Neural progenitor cell (in vitro differentiated cells): ENCODE data around the gene ARL4D. TPM values are rescaled to one million over a fixed set of nuclear protein-coding genes. Genes with fewer than 3 reads are reported as not detected.

ENCODE experiments used
- DNase-seq: peaks from one replicate; pipeline ENCODE4 v3.0.0-alpha.2; 2016; ENCODE audit warnings: low spot score
- H2AFZ ChIP-seq: fragments of 200-600 bp; sonication (generic); replicated peaks from 2 replicates; pipeline ENCODE4 v1.6.1; 2016; ENCODE audit warnings: antibody characterized with exemption
- H3F3A ChIP-seq: fragments of 200-600 bp; sonication (generic); 2 replicates; pipeline ENCODE4 v1.6.1; 2016; ENCODE audit warnings: antibody characterized with exemption, low read depth
- H3K27ac ChIP-seq: fragments of 200-600 bp; sonication (generic); 2 replicates; pipeline ENCODE4 v1.5.1; 2016; ENCODE audit warnings: mild to moderate bottlenecking
- H3K27me3 ChIP-seq: fragments of 200-600 bp; sonication (generic); 2 replicates; pipeline ENCODE4 v1.6.1; 2016; ENCODE audit warnings: mild to moderate bottlenecking, moderate library complexity
- H3K36me3 ChIP-seq: fragments of 200-600 bp; sonication (generic); 2 replicates; pipeline ENCODE4 v1.5.1; 2016
- H3K4me1 ChIP-seq: fragments of 200-600 bp; sonication (generic); 2 replicates; pipeline ENCODE4 v1.6.1; 2016; ENCODE audit warnings: mixed run types
- H3K4me2 ChIP-seq: fragments of 200-600 bp; sonication (generic); 2 replicates; pipeline ENCODE4 v1.6.1; 2016
- H3K4me3 ChIP-seq: fragments of 200-600 bp; sonication (generic); 2 replicates; pipeline ENCODE4 v1.5.1; 2016
- H3K79me2 ChIP-seq: fragments of 200-600 bp; sonication (generic); 2 replicates; pipeline ENCODE4 v1.6.1; 2016; ENCODE audit warnings: low read depth
- H3K9ac ChIP-seq: fragments of 200-600 bp; sonication (generic); 2 replicates; pipeline ENCODE4 v1.6.1; 2016
- H3K9me3 ChIP-seq: fragments of 200-600 bp; sonication (generic); 2 replicates; pipeline ENCODE4 v1.5.1; 2016; ENCODE audit warnings: low read depth
- H4K20me1 ChIP-seq: fragments of 200-600 bp; sonication (generic); 2 replicates; pipeline ENCODE4 v1.6.1; 2016; ENCODE audit warnings: low read depth
- H3K27ac Mint-ChIP-seq: 3 replicates; pipeline ENCODE4 v1.8.0; 2021; ENCODE audit warnings: mixed read lengths
- H3K27me3 Mint-ChIP-seq: 2 replicates; pipeline ENCODE4 v1.8.0; 2022; ENCODE audit warnings: low read depth, mild to moderate bottlenecking, inconsistent platforms, moderate library complexity, mixed read lengths; ENCODE audit not compliant: insufficient read depth
- H3K36me3 Mint-ChIP-seq: 3 replicates; pipeline ENCODE4 v1.8.0; 2021; ENCODE audit warnings: mixed read lengths
- H3K4me1 Mint-ChIP-seq: 3 replicates; pipeline ENCODE4 v1.8.0; 2021; ENCODE audit warnings: mixed read lengths
- H3K4me3 Mint-ChIP-seq: 3 replicates; pipeline ENCODE4 v1.8.0; 2021; ENCODE audit warnings: mild to moderate bottlenecking, moderate library complexity, mixed read lengths
- H3K9me3 Mint-ChIP-seq: 3 replicates; pipeline ENCODE4 v1.8.0; 2020; ENCODE audit warnings: mixed read lengths
- EZH2 ChIP-seq: fragments of 200-600 bp; sonication (generic); IDR thresholded peaks from 2 replicates; pipeline ENCODE4 v1.6.1; 2017; ENCODE audit warnings: antibody characterized with exemption, mild to moderate bottlenecking, moderate library complexity
- EZH2phosphoT487 ChIP-seq: fragments of 200-600 bp; sonication (generic); IDR thresholded peaks from 2 replicates; pipeline ENCODE4 v1.6.1; 2017; ENCODE audit warnings: antibody characterized with exemption
- total RNA-seq: library from RNA; depleted of rRNA; stranded (reverse); fragments of >200 nt; gene quantifications from 2 replicates; pipeline ENCODE4 v1.2.3, GENCODE V29; 2015; ENCODE audit warnings: low replicate concordance
- TF ChIP-seq, protein P1 (sequence below): fragments of 200-600 bp; sonication (generic); IDR thresholded peaks from 2 replicates; pipeline ENCODE4 v1.5.1; 2017; ENCODE audit warnings: antibody characterized with exemption, mild to moderate bottlenecking

Gene ARL4D
- total RNA-seq, 1 donor from 2014 or later: 9.2 TPM

DNA sequence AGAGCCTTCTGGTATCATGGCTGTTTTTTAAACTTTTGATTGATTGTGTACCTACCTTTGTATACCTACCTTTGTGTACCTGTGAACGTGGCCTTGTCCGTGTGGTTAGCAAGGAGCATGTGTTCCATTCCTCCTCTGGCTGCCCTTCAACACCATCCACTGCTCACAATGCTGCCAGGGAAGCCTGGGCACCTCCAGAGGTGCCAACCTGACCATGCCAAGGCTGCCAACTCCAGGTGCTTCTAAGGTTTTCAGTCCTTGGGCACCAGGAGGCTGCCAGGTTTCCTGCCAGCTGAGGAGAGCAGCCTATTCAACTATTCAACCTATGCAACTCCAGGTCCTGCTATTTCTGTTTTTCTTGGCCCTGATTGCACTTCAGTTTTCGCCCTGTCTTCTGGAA lies 17.6 kb upstream of the ARL4D start:
- DNase-seq: no peak
- peaks cover 21% of the 10 kb centered on the region for H3K4me1 Mint-ChIP-seq
- H3K9me3 ChIP-seq: no peaks in the 10 kb centered on the region
- H3K79me2 ChIP-seq: no peaks in the 10 kb centered on the region
- no peak overlapping the region for H2AFZ ChIP-seq
- H3K4me3 Mint-ChIP-seq: no peak overlapping the region
- H3K36me3 ChIP-seq: no peaks in the 10 kb centered on the region
- H3K9me3 Mint-ChIP-seq: peaks cover 13% of the 10 kb centered on the region
- no peaks in the 10 kb centered on the region for H3K4me1 ChIP-seq
- no peak overlapping the region for H3K9ac ChIP-seq
- peaks cover 2% of the 10 kb centered on the region for H3K27me3 Mint-ChIP-seq
- H3K27ac Mint-ChIP-seq: no peak overlapping the region
- H3K4me3 ChIP-seq: no peak overlapping the region
- H3K4me2 ChIP-seq: no peak overlapping the region
- H3F3A ChIP-seq: no peaks in the 10 kb centered on the region
- no peak for TF ChIP-seq EZH2phosphoT487
- TF ChIP-seq EZH2: no peak
- TF ChIP-seq, protein P1, sequence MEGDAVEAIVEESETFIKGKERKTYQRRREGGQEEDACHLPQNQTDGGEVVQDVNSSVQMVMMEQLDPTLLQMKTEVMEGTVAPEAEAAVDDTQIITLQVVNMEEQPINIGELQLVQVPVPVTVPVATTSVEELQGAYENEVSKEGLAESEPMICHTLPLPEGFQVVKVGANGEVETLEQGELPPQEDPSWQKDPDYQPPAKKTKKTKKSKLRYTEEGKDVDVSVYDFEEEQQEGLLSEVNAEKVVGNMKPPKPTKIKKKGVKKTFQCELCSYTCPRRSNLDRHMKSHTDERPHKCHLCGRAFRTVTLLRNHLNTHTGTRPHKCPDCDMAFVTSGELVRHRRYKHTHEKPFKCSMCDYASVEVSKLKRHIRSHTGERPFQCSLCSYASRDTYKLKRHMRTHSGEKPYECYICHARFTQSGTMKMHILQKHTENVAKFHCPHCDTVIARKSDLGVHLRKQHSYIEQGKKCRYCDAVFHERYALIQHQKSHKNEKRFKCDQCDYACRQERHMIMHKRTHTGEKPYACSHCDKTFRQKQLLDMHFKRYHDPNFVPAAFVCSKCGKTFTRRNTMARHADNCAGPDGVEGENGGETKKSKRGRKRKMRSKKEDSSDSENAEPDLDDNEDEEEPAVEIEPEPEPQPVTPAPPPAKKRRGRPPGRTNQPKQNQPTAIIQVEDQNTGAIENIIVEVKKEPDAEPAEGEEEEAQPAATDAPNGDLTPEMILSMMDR: no peak
- H3K27ac ChIP-seq: no peak overlapping the region
- H3K27me3 ChIP-seq: no peaks in the 10 kb centered on the region
- no peaks in the 10 kb centered on the region for H4K20me1 ChIP-seq
- no peaks in the 10 kb centered on the region for H3K36me3 Mint-ChIP-seq

DNA sequence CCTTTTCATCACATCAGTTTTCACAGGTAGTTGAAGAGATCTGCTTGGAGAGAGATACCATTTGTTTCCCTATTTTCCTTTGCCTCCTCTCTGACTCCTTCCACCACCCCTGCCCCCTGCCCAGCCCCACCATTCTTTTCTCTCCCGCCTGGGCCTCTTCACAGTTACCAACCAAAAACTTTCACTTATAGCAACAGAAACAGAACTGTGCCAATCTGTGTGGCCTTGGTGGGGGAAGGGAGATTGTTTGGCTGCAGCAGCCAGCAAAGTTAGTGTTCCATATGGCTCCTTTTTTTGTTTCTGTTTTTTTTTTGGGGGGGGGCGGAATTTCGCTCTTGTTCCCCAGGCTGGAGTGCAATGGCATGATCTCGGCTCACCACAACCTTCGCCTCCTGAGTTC lies 17.2 kb upstream of the ARL4D start:
- Histone ChIP-seq H3K4me3 (no peak overlapping the region), H3K9ac (no peak overlapping the region), H3K36me3 (no peaks in the 10 kb centered on the region), H3K27ac (no peak overlapping the region), H2AFZ (no peak overlapping the region), H3K79me2 (no peaks in the 10 kb centered on the region), H3K27me3 (no peaks in the 10 kb centered on the region), H3K9me3 (no peaks in the 10 kb centered on the region), H4K20me1 (no peaks in the 10 kb centered on the region), H3K4me2 (no peak overlapping the region), H3K4me1 (no peaks in the 10 kb centered on the region), H3F3A (no peaks in the 10 kb centered on the region)
- H3K4me3 Mint-ChIP-seq: no peak overlapping the region
- peaks cover 2% of the 10 kb centered on the region for H3K27me3 Mint-ChIP-seq
- no peak for DNase-seq
- TF ChIP-seq, protein P1: no peak
- no peak for TF ChIP-seq EZH2phosphoT487
- no peak for TF ChIP-seq EZH2
- H3K9me3 Mint-ChIP-seq: peaks cover 13% of the 10 kb centered on the region
- peaks cover 21% of the 10 kb centered on the region for H3K4me1 Mint-ChIP-seq
- no peak overlapping the region for H3K27ac Mint-ChIP-seq
- H3K36me3 Mint-ChIP-seq: no peaks in the 10 kb centered on the region

DNA sequence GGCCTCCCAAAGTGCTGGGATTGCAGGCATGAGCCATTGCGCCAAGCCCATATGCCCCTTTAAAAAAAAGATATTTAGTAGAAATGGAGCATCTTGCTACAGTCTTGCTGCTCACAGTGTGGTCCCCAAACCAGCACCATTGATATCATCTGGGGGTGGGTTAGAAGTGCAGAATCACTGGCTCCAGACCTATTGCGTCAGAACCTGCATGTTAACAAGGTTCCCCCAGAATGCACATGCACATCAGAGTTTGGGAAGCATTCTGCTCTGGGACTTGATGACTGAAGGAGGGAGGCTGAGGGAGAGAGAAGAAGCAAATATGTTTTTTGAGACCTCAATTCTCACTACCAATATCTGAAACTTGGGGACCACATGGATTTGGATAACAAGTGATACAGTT lies 16.0 kb upstream of the ARL4D start:
- Mint-ChIP-seq H3K36me3 (no peaks in the 10 kb centered on the region), H3K27me3 (peaks cover 2% of the 10 kb centered on the region), H3K9me3 (peaks cover 16% of the 10 kb centered on the region), H3K4me1 (peaks cover 21% of the 10 kb centered on the region), H3K4me3 (no peak overlapping the region), H3K27ac (no peak overlapping the region)
- Histone ChIP-seq H4K20me1 (no peaks in the 10 kb centered on the region), H2AFZ (no peak overlapping the region), H3K9me3 (no peaks in the 10 kb centered on the region), H3K27me3 (no peaks in the 10 kb centered on the region), H3K4me3 (no peak overlapping the region), H3K9ac (no peak overlapping the region), H3K4me1 (no peaks in the 10 kb centered on the region), H3F3A (peaks cover 5% of the 10 kb centered on the region), H3K79me2 (no peaks in the 10 kb centered on the region), H3K4me2 (no peak overlapping the region), H3K27ac (no peak overlapping the region), H3K36me3 (no peaks in the 10 kb centered on the region)
- TF ChIP-seq, protein P1: no peak
- no peak for TF ChIP-seq EZH2phosphoT487
- no peak for TF ChIP-seq EZH2
- no peak for DNase-seq
